GM21528 (cell line): ENCODE results near the gene FRS3.

Experiments used
- ATAC-seq: cut with Tn5 transposase; IDR thresholded peaks from one replicate; pipeline ENCODE4 v1.9.1; 2021; ENCODE audit warnings: mild to moderate bottlenecking, moderate library complexity; ENCODE audit not compliant: unreplicated experiment, low FRiP score

The FRS3 gene

DNA sequence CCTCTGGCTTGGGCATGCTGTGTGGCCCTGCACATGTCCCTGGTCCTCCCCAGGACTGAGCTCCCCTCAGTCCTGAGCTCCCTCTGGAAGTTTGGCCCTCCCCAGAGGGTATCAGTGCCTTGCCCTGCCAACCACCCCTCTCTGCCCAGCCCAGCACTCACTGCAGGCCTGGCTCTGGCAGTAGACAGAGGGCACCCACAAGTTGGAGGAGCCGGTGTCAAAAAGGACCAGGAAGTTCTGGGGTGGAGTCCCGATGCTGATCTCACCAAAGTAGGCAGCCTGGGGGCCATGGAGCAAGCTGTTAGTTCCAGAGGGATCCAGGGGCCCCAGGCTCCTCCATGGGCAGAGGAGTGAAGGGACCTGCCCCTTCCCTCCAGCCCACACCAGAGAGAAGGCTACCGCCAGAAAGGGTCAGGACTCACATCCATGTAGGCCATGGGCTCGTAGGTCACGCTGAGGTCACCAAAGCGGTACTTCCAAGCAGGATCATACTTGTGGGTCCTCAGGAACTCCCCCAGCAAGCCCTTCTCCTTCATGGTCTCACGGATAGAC lies 35.4 kb downstream of the FRS3 start:
- ATAC-seq, result no peak

DNA sequence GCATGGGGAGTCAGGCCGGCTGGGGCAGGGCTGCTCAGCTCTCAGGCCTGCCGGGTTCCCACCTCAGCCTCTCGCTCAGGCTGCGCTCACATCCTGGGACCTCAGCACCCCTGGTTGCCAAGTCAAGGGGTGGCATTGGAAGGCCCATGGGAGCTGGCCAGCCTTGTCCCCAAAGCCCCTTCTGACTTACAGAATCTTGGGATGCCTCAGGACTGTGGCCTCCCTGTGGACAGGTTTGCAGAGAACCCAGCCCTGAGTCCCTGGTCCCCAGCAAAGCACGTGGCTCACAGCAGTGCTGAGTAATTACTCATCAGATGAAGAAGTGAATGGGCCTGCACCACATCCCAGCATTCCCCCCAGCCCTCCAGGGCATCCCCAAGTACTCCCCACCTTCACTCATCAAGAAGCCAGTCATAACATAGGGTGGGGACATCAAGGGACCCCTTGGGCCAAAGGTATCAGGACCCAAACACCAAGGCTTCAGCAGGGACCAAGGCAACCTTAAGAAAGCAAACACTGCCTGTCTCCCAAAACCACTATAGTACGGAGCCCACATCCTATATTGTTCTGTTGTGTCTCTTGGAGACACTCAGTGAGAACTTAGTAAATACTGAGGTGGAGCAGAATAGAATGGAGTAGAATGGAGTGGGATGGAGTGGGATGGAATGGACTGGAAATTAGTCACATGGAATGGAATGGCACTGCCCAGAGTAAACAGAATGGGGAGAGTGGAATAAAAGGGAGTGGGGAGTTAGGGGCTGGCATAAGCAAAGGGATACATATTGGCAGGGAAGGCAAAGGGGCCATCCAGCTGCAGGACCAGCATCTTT lies 36.1 kb downstream of the FRS3 start:
- ATAC-seq, result no peak

DNA sequence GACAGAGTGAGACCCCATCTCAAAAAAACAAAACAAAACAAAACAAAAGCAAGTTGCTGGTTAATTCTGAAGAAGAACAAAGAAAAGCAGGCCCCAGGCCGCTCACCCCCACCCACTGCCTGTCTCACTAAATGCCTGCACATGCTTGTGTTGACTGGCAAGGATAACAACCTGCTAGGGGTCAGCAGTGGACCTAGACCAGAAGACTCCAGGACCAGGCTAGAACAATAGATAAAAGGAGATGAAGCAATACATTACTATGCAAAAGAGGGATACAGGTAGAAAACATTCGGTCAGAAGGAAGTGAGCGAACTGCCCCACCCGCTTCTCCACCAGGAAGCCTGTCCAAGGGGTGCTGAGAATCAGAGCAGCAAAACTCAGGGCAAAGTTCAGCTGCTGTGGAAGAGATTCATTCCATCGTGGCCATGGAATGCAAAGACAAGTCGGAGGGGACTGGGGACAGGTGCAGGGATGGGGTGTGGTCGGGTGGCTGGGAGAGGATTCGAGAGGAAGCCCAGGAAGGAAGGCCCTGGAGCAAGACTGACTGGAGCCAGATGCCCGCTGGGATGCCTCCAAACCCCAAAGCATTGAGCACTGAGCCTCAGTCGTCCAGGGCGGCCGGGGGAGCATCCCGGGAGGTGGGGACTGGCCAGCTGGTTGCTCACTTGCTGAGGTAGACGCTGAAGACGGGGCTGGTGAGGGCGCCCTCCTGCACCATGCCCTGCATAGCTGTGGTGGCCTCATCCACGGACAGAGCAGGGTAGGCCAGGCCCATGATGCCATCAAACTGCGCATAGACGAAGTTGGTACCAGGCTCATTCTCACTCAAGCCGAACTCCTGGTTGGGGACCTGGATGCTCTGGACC lies 37.8 kb downstream of the FRS3 start:
- ATAC-seq, result no peak

DNA sequence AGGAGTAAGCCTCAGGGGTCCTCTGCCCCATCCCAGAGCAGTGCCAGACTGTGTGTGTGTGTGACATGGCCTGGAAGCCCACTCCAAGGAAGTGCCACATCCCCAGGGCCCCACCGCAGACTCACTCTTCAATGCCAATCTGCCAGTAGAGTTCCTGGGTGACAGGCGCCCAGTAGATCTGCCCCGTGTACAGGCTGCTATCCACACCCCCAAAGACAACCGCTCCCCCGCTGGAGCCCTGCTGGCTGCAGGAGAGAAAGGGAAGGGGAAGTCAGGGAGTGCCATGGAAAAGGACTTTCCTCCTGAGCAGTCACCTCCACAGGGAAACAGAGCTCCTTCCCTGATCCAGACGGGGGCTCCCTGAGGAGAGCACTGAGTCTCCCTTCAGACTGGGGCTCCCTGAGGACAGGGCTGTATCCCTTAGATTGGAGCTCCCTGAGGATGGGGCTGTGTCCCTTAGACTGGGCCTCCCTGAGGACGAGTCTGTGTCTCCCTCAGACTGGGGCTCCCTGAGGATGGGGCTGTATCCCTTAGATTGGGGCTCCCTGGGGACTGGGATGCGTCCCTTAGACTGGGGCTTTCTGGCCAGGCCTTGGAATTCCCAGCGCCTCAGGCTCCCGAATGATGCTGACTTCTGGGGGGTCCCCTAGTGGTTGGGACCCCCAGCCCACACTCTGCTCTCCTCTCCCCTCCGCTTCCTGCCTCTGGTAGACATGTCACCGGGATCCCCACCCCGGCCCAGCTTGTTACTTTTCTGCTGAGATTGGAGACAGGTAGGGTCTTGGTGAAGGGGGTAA lies 39.1 kb downstream of the FRS3 start:
- ATAC-seq, result no peak

DNA sequence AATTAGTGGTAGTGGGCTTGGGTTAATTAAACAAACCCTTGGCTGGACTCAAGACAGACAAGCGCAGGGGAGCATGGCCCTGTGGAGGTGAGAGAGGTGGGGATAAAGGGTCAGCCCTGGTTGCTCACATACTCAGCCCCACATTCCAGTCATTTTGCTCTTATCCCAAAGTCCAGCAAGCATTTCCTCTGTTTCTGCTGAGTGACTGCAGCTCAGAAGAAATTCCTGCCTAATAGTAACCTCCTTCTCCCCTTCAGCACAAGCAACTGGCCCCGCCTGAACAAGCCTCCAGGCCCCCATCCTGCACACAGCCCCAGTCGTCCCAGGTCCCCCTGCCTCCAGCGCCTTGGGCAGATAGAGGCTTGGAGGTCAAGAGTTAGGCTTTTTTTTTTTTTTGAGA lies 40.7 kb downstream of the FRS3 start:
- ATAC-seq, result no peak

DNA sequence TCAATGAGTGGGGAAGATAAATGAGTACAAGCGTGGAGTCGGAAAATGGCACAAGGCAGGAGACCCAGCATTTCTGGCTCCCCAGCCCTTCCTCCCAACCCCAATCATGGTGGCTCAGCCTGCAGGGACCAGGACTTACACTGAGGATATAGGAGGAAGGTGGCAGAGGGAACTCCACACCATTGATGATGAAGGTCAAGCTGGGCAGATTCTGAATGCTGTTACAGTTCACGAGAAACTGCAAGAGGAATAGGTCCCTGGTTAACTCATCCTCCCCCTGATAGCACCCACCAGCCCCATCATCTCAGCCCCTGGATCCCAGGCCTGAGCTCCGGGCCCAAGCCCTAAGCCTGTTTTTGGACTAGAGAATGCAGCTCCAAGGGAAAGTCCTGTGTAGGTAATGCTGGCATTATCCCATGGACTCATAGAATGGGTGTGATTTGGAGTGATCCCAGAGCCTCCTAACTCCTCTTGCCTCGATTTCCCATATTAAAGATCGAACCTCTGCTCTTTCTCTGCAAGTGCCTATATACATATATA lies 42.0 kb downstream of the FRS3 start:
- no peak for ATAC-seq

DNA sequence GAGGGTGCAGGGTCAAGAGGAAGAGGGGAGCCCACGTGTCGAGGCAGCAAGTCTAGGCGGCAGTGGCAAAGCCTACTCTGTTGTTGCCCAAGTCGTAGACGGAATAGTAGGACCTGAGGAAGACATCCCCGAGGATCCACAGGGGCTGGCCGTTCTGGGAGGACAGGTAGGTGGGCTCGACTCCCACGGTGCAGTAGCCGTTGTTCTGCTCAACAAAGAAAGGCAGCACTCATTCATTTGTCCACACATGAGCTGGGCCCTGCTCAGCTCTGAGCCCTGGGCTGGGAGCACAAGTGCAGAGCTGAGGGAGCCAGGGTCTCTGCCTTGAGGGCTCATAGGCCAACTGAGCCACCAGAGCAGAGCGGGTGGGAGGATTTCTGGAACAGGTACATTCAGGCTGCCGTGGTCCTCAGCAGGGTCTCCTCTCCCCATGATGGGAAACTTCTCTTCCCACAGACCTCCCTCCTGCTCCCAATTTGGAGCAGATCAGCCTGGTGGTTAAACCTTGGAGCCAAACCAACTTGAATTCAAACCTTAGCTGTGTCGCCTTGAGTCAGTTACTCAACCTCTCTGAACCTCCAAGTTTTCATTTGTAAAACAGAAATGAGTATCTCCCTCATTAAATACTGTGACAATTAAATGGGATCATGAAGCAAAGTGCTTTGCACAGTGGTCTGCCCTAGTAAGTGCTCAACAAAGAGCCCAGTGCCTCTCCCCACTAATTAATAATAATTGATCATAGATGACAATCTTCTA lies 42.7 kb downstream of the FRS3 start:
- ATAC-seq, result no peak

DNA sequence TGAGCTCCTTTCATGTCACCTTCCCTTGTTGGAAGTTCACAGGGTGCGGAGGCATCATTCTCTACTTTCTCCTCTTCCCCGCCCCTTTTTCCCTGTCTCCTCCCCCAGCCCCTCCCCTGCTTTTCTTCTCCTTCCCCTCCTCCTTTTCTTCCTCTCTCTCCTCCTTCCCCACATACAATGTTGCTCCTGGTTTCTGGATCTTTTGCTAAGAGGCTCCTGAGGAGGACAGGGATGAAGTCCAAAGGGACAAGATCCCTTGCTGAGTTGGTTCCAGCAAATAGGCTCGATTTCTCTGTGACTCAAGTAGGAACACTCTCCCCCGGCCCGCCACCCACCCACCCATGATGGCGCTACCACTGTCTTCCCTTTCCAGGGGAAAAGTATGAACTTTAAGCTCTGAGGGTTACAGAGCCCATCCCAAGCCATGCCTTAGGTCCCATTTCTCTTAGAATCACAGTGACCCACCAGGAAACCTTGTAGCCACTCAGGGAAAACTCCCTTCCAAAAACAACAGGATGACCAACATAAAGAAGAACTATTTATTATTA lies 43.4 kb downstream of the FRS3 start:
- ATAC-seq, result no peak

DNA sequence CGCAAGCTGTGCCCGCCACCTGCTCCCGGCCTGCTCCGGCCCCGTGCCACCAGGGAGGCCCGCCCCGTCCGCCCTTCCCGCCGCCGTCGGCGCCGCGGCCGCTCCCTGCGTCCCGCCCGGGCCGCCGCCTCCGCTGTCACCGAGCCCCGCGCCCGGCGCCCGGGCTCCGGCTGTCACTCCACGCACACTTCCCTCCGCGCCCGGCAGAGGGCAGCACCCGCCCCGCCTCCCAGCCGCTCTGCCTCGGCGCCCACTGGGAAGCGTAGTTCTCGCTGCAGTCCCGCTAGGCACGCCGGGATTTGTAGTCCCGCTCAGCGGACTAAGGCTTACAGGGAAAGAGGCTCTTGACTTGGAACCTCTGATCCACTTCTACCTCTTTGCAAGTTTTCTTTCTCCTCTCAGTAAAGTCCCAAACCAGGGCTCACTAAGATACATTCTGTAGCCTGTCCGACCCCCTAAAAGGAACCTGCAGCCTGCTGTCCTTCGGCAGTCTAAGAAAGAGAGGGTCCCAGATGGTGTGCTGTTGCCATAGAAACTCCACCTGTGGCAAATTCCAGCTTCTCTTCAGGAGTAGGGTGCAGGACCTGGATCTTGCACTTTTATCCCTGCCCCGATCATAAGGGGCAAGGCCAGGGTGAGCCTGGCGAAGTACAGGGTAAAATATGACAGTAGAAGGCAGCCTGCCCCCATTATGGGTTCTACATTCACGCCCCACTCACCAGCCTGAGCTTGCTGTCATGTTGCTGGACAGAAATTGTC lies 44.1 kb downstream of the FRS3 start, which contains the start of gene TFEB:
Gene TFEB (minus strand): TSS at position 182 of the 759 bp plus-strand sequence. CDS start 44,395 bp downstream, outside the sequence.
- ATAC-seq, result peak; percentile 49

DNA sequence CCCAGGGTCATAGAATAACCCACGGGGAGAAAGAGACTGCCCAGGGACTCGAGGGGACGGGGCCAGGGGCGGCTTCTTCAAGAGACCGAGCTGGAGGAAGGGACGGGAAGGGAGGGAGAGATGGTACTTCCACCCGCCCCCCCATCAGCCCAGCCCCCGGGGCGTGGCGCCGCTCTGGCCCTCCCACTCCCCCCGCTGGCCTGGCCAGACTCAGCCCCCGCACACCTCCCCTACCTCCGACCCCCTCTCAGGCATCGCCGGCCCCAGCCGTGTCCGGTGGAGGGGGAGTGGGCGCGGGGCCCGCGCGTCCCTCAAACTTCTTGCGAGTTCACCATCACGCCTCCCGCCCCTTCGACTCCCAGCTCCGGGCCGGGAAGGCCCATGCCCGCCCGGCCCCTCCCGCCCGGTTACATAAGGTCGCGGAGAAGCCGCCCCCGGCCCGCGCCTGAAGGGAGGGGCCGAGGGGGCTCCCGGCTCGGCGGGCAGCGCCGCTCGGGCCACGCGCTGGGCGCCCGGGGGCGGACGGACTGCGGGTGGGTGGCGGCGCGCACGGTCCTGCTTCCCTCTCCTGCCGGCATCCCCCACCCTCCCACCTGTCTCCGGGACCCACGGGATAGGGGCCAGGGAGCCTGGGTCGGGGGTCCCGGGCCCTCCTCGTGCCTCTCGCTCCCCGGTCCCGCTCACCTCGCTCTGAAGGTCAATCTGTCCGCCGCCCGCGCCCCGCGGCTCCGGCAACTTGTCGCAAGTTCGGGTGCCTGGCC lies 44.9 kb downstream of the FRS3 start:
- ATAC-seq, result peak; percentile 39

DNA sequence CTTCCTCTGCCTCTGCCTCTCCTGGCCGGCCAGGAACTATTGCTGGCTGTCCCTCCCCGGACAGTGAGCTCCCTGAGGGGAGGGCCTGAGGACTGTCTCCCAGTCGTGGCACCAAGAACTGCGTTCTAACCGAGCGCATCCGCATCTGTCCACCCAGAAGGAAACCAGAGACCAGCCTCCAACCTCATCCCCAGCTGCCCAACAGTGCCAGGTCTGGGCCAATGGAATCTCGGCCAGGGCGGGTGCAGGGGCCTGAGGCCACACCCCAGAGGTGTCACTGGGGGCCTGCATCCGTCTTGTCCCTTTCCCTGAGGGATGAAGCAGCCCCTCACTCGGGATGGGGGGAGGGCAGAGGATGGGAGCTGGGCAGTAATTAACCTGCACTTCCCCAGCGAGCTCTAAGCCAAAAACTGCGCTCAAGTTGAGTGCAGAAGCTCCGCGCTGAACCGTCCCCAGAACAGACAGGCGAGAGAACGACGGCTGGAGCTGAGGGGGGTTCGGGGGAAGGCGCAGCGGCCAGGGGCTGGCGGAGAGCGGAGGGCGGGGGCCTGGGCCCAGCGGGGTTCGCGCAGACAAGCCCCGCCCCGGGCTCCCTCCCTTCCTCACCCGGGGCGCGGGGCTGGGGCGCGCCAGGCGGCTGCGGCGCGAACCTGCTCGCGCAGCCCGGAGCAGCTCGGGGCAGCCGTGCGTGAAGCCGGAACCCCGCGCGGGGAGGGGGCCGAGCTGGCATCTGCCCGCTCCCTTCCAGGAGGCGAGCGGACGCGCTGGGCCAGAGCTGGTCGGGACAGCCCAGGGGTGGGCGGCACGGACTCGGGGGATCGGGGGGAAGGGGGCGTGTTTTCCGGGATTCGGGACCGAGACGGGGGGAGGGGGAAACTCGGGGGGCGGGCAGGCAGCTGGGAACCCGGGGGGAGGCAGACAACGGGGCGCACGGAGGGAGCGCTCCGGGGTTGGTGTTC lies 45.7 kb downstream of the FRS3 start:
- peak; percentile 45 for ATAC-seq

DNA sequence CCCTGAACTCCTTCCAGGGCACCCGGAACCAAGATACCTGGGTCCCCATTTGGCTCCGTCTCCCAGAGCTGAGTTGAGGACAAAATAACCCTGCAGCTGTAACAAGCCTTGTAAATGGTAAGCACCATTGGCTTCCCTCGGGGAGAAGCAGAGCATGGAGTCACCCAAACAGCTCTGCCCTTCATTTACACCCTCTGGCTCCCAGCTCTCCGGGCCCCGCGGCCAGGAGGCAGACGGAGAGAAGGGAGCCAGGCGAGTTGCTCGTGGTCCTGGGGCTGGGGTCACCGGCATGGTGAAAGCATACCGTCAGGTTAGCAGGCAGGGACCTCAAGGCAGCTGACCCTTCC lies 46.4 kb downstream of the FRS3 start:
- ATAC-seq, result no peak

DNA sequence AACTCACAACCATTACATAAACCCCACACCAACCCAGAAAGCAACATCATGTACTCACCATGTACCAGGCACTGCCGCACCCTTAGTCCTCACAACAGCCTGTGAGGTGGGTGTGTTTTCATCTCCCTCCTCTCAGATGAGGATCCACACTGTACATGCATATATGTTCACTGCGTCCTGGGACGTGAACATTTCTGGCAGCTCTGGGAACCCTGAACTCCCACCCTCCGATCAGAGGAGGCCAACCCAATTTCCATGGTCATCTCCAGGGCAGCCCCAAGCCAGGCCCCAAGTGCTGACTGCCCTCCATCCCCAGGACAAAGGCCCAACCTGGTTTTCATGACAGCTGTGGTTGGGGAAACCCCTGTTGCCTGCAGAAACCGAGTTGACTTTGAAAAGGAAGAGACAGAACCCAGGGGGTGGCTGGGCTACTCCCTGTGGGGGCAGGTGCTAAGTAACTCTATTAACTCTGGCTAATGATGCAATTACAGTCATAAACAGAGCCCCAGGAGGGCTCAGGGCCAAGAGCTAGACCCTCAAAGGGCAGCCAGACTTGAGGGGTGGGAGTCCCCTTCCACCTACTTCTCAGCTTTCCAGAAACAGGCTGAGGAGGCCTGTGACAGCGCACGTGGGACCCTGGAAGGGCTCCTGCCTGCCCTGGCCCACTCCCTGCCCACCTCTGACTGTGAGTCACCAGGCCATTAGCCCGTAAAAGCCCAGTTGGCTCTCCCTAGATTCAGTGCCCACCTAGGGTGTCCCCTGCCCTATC lies 46.9 kb downstream of the FRS3 start:
- peak; percentile 30 for ATAC-seq

DNA sequence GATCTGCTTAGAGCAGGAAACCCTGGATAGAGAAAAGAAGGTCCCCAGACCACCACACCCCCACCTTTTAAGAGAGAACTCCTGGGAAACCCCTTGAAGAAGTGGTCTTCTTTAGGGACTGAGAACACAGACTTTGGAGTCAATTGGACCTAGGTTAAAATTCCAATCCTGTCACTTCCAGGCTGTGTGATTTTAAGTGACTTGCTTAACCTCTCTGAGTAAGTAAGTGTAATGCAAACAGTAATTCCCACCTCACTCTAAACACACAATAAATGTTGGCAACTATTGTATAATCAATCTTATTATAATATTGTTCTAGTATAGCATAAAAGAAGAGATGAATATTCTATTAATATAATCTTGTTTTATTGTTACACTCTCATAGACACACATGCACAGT lies 47.6 kb downstream of the FRS3 start:
- ATAC-seq, result no peak

DNA sequence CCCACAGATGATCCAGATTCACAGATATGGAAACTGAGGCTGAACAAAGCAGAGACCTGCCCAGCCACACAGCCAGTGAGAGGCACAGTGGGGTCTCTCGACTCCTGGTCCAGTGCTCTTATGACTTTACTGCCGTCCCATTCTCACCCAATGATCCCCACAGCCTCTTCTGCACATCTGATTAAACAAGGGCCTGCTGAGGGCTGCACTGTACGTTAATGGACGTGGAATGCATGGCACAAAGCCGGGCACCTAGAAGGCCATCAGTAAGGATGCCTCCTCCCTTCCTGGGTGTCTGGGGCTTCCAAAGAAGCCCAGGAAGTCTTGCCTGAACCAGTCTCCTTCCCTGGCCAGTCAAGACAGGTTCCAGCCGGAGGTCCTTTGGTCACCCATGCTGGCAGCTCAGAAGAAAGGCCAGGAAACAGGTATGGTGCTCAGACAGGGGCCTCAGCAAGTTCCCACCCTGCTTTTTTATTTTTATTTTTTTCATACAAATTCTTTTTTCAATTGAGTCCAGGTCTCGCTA lies 48.1 kb downstream of the FRS3 start:
- ATAC-seq, result no peak
